Activated CD4-positive, alpha-beta memory T cell treated with anti-CD3 and anti-CD28 coated beads, Interleukin-2, amount 10 ng/mL, durations not matched to agents 7 days and 5 days (primary cell): ENCODE data around the gene ELF2. TPM values are rescaled to one million over a fixed set of nuclear protein-coding genes. Genes with fewer than 3 reads are reported as not detected.
"Not testable (repeated sequence)": the region's sequence is repeated elsewhere in the genome, so short reads cannot be mapped to it uniquely, and the experiment has no call there.

Experiments
- CTCF ChIA-PET: fragments of 350-600 bp; sonication (Branson Sonifier 250); formaldehyde crosslinking; loops from one replicate; lab custom pipeline; 2021; ENCODE audit warnings: antibody characterized with exemption, inconsistent platforms; lab: Charles Lee
- POLR2A ChIA-PET: fragments of 350-600 bp; sonication (Branson Sonifier 250); formaldehyde crosslinking; loops from one replicate; lab custom pipeline; 2021; ENCODE audit warnings: antibody characterized with exemption; lab: Charles Lee
- DNase-seq: peaks from one replicate; pipeline ENCODE4 v3.0.0-alpha.2; 2020
- H3K27ac Mint-ChIP-seq: one replicate; pipeline ENCODE4 v1.8.0; 2021; ENCODE audit warnings: mild to moderate bottlenecking, mixed read lengths
- H3K27me3 Mint-ChIP-seq: one replicate; pipeline ENCODE4 v1.8.0; 2021; ENCODE audit warnings: mixed read lengths
- H3K36me3 Mint-ChIP-seq: one replicate; pipeline ENCODE4 v1.8.0; 2021; ENCODE audit warnings: low read depth, mixed read lengths
- H3K4me1 Mint-ChIP-seq: one replicate; pipeline ENCODE4 v1.8.0; 2021; ENCODE audit warnings: mixed read lengths
- H3K4me3 Mint-ChIP-seq: one replicate; pipeline ENCODE4 v1.8.0; 2021; ENCODE audit warnings: mild to moderate bottlenecking, mixed read lengths
- H3K9me3 Mint-ChIP-seq: one replicate; pipeline ENCODE4 v1.8.0; 2021; ENCODE audit warnings: mixed read lengths
- total RNA-seq, 2 experiments: library from RNA; stranded (reverse); gene quantifications; one replicate each; pipeline ENCODE4 v1.2.3, GENCODE V29; 2021

The ELF2 gene
- total RNA-seq, 2 experiments from 2014 or later: 35.2 to 39.5 TPM

DNA sequence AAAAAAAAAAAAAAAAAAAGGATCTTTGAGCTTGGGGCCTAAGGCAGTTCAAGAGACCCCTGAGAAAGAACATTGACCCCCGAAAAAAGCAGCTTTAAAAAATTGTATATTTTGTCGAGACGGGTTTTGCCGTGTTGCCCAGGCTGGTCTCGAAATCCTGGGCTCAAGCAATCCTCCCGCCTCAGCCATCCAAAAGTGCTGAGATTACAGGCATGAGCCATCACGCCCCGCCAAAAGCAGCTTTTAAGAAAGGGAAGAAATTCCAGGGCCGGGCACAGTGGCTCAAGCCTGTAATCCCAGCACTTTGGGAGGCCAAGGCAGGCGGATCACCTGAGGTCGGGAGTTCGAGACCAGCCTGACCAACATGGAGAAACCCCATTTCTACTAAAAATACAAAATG is 155.9 kb downstream of the ELF2 start:
- H3K27ac Mint-ChIP-seq, H3K4me3 Mint-ChIP-seq, H3K9me3 Mint-ChIP-seq, H3K27me3 Mint-ChIP-seq, DNase-seq: not testable (repeated sequence)
- Mint-ChIP-seq H3K36me3 (peaks cover 10% of the 10 kb centered on the region), H3K4me1 (peaks cover 22% of the 10 kb centered on the region)
- CTCF ChIA-PET: interaction anchor here (0.6 to 4.3 kb wide), 3 partner anchors 10 to 662 kb away, joined by 3 to 32 read pairs (median 3); no protein-coding TSS in a partner anchor
- POLR2A ChIA-PET: interaction anchor here (1.0 to 1.8 kb wide), 2 partner anchors 9 to 431 kb away, joined by 3 to 5 read pairs; no protein-coding TSS in a partner anchor

GRCh38 chr4:139020384-139020783 is 156.6 kb downstream of the ELF2 start:
- DNase-seq: no peak
- H3K9me3 Mint-ChIP-seq: no peaks in the 10 kb centered on the region
- ChIA-PET CTCF (interaction anchor here (4.3 kb wide), 1 partner anchor 10 kb away, joined by 32 read pairs; no protein-coding TSS in a partner anchor), POLR2A (interaction anchor here (1.1 kb wide), 1 partner anchor 62 kb away, joined by 4 read pairs; no protein-coding TSS in a partner anchor)
- H3K4me1 Mint-ChIP-seq: peaks cover 22% of the 10 kb centered on the region
- no peaks in the 10 kb centered on the region for H3K27me3 Mint-ChIP-seq
- no peak overlapping the region for H3K27ac Mint-ChIP-seq
- no peak overlapping the region for H3K4me3 Mint-ChIP-seq
- peaks cover 10% of the 10 kb centered on the region for H3K36me3 Mint-ChIP-seq

- no peaks in the 10 kb centered on the region for H3K9me3 Mint-ChIP-seq
- H3K27ac Mint-ChIP-seq: no peak overlapping the region
- ChIA-PET POLR2A (interaction anchor here (1.1 to 1.9 kb wide), 3 partner anchors 11 to 159 kb away, joined by 3 to 5 read pairs (median 4); no protein-coding TSS in a partner anchor), CTCF (interaction anchor here (4.3 kb wide), 1 partner anchor 12 kb away, joined by 32 read pairs; no protein-coding TSS in a partner anchor)
- H3K4me1 Mint-ChIP-seq: peaks cover 32% of the 10 kb centered on the region
- H3K27me3 Mint-ChIP-seq: no peaks in the 10 kb centered on the region
- peaks cover 10% of the 10 kb centered on the region for H3K36me3 Mint-ChIP-seq
- no peak for DNase-seq
- H3K4me3 Mint-ChIP-seq: no peak overlapping the region
These were observed 157.9 kb downstream of the ELF2 start for GRCh38 chr4:139018971-139019758.

DNA sequence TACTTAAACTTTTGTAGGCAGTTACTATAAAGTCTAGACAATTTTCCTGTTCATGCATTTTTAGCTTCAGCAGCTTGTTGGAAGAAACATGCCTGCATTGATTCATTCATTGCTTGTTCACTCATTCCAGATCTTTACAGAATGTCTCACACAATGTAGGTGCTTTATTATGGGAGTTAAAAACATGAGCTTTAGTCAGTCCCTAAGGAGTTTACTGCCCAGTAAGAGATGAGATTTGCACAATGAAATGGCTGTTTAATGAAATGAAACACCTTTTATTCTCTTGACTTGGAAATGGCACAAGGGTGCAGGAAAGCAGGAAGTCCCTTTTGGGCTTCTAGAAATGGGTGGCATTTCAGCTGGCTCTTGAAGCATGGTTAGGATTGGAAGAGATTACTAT is 158.5 kb downstream of the ELF2 start:
- CTCF ChIA-PET: interaction anchor here (4.3 kb wide), 1 partner anchor 12 kb away, joined by 32 read pairs; no protein-coding TSS in a partner anchor
- POLR2A ChIA-PET: interaction anchor here (0.7 to 4.5 kb wide), 4 partner anchors 12 to 191 kb away, joined by 3 to 20 read pairs (median 4); no protein-coding TSS in a partner anchor
- peak overlapping the region; percentile 1 for H3K27ac Mint-ChIP-seq
- no peaks in the 10 kb centered on the region for H3K27me3 Mint-ChIP-seq
- H3K36me3 Mint-ChIP-seq: peaks cover 10% of the 10 kb centered on the region
- no peaks in the 10 kb centered on the region for H3K9me3 Mint-ChIP-seq
- no peak for DNase-seq
- H3K4me3 Mint-ChIP-seq: no peak overlapping the region
- peaks cover 35% of the 10 kb centered on the region for H3K4me1 Mint-ChIP-seq

- CTCF ChIA-PET: interaction anchor here (4.3 kb wide), 1 partner anchor 13 kb away, joined by 32 read pairs; no protein-coding TSS in a partner anchor
- peaks cover 35% of the 10 kb centered on the region for H3K4me1 Mint-ChIP-seq
- H3K4me3 Mint-ChIP-seq: no peak overlapping the region
- H3K27ac Mint-ChIP-seq: no peak overlapping the region
- POLR2A ChIA-PET: interaction anchor here (0.7 to 4.5 kb wide), 4 partner anchors 13 to 192 kb away, joined by 3 to 20 read pairs (median 4); no protein-coding TSS in a partner anchor
- peaks cover 10% of the 10 kb centered on the region for H3K36me3 Mint-ChIP-seq
- DNase-seq: no peak
- no peaks in the 10 kb centered on the region for H3K9me3 Mint-ChIP-seq
- no peaks in the 10 kb centered on the region for H3K27me3 Mint-ChIP-seq
These were observed 159.2 kb downstream of the ELF2 start for GRCh38 chr4:139017861-139018260.

- H3K9me3 Mint-ChIP-seq: no peaks in the 10 kb centered on the region
These were observed 161.0 kb downstream of the ELF2 start for GRCh38 chr4:139015948-139016471.

DNA sequence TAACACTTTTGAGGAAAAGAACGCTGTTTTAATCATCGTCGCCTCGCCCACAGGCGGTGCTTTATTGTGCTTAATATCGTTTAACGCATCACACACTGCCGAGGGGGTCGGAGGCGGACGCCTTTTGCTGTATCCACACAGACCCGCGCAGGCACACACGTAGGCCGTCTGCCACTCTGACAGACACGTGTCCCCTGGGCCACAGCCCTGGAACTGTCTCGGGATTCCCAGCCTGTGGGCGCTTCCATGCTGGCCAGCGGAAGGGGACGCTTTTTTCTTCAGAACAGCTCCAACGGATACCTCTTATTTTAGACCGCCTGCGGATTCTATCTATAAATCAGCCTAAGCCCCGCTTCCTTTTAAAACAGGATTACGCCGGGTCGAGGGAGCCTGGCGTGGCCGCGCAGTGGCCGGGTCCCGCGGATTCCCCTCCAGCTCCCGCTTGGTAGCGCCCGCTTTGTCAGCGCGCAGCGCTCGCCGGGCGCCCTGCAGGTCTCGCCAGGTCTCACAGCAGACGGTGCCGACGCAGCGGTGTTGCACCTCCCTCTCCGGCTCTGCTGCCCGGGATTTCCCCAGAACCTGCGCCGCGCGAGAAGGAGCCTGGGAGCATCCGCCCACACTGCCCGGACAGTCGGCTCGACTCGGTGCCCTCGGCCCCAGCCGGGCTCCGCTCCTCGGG is 161.6 kb downstream of the ELF2 start, which contains the start of gene NOCT:
TSS of gene NOCT (plus strand) at position 513 of the 679 bp plus-strand sequence. CDS start 201 bp downstream, outside the sequence.
- Mint-ChIP-seq H3K36me3 (peaks cover 8% of the 10 kb centered on the region), H3K27ac (peak within 1 kb of the TSS; percentile 87), H3K9me3 (no peaks in the 10 kb centered on the region), H3K27me3 (no peaks in the 10 kb centered on the region), H3K4me1 (peaks cover 33% of the 10 kb centered on the region), H3K4me3 (peak within 1 kb of the TSS; percentile 87)
- CTCF ChIA-PET: interaction anchor here (0.6 to 3.4 kb wide), 10 partner anchors 9 to 590 kb away, joined by 3 to 37 read pairs (median 6); partner anchors contain the start of gene ELF2
- POLR2A ChIA-PET: interaction anchor here (0.6 to 4.5 kb wide), 16 partner anchors 11 to 1358 kb away, joined by 3 to 20 read pairs (median 4); partner anchors contain the start of genes ELF2, NAA15, NDUFC1 and SETD7
- peak; percentile 91 for DNase-seq

More at GRCh38 chr4:139015948-139016471, 161.0 kb downstream of the ELF2 start:
- peaks cover 33% of the 10 kb centered on the region for H3K4me1 Mint-ChIP-seq
- H3K27me3 Mint-ChIP-seq: no peaks in the 10 kb centered on the region
- peak; percentile 52 for DNase-seq
- H3K36me3 Mint-ChIP-seq: peaks cover 8% of the 10 kb centered on the region
- H3K27ac Mint-ChIP-seq: peak overlapping the region; percentile 75
- CTCF ChIA-PET: interaction anchor here (0.6 to 3.4 kb wide), 10 partner anchors 11 to 590 kb away, joined by 3 to 37 read pairs (median 4); no protein-coding TSS in a partner anchor
- H3K4me3 Mint-ChIP-seq: peak overlapping the region; percentile 87
- POLR2A ChIA-PET: interaction anchor here (0.8 to 4.5 kb wide), 11 partner anchors 9 to 541 kb away, joined by 3 to 20 read pairs (median 7); partner anchors contain the start of genes ELF2, NAA15, NDUFC1 and SETD7

GRCh38 chr4:139014371-139015268 is 162.4 kb downstream of the ELF2 start:
- Mint-ChIP-seq H3K27ac (peak overlapping the region; percentile 87), H3K4me3 (peak overlapping the region; percentile 73), H3K27me3 (no peaks in the 10 kb centered on the region), H3K4me1 (peaks cover 31% of the 10 kb centered on the region), H3K36me3 (peaks cover 6% of the 10 kb centered on the region), H3K9me3 (no peaks in the 10 kb centered on the region)
- CTCF ChIA-PET: interaction anchor here (0.6 to 3.4 kb wide), 10 partner anchors 8 to 591 kb away, joined by 3 to 37 read pairs (median 6); partner anchors contain the start of gene ELF2
- POLR2A ChIA-PET: interaction anchor here (0.6 to 4.5 kb wide), 15 partner anchors 10 to 1359 kb away, joined by 3 to 20 read pairs (median 4); partner anchors contain the start of genes ELF2, NAA15, NDUFC1 and SETD7
- DNase-seq: no peak

DNA sequence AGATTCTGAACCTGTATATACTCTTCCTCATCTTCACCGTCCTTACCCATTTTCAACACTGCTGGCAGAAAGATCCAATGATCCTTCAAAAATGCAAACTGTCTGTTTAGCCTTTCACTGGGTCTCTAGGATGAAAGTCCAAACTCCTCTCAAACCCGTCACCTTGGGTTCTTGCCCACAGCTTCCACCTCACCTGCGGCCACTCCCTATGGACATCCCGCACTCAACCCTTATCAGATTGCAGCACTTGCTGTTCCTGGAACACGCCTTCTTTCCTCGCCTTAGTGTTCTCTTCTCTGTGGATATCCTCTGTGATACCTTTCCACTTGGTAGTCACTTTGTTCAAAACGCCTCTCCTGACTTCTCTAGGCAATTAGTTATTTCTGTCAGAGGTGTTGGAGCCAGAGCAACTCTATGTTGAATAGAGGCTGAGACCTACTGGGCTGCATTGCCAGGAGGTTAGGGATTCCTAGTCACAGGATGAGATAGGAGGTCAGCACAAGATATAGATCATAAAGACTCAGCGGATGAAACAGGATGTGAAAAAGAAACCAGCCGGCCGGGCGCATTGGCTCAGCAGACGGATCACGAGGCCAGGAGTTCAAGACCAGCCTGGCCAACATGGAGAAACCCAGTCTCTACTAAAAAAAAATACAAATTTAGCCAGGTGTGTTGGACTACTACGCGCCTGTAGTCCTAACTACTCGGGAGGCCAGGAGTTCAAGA is 165.6 kb downstream of the ELF2 start:
- CTCF ChIA-PET: no interaction called here
- Mint-ChIP-seq H3K4me1 (peaks cover 17% of the 10 kb centered on the region), H3K4me3 (no peak overlapping the region), H3K9me3 (peaks cover 2% of the 10 kb centered on the region), H3K27me3 (no peaks in the 10 kb centered on the region), H3K27ac (no peak overlapping the region), H3K36me3 (no peaks in the 10 kb centered on the region)
- POLR2A ChIA-PET: no interaction called here
- DNase-seq: no peak

DNA sequence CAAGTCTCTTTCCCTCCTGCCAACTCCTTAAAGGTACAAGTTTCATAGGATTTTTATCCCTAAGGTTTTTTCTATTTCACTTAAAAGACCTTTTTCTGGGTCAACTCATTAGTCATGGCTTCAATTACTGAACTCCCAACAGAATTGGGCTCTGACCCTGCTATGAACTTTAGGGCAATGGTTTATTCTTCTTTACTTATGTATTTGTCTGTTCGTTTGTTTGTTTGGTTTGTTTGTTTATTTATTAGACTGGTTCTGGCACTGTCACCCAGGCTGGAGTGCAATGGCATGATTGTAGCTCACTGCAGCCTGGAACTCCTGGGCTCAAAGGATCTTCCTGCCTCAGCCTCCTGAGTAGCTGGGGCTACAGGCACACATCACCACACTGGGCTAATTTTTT is 167.3 kb downstream of the ELF2 start:
- no peak overlapping the region for H3K27ac Mint-ChIP-seq
- H3K27me3 Mint-ChIP-seq: no peaks in the 10 kb centered on the region
- peaks cover 9% of the 10 kb centered on the region for H3K4me1 Mint-ChIP-seq
- ChIA-PET POLR2A (no interaction called here), CTCF (no interaction called here)
- no peaks in the 10 kb centered on the region for H3K36me3 Mint-ChIP-seq
- peaks cover 2% of the 10 kb centered on the region for H3K9me3 Mint-ChIP-seq
- DNase-seq: no peak
- no peak overlapping the region for H3K4me3 Mint-ChIP-seq

- H3K27me3 Mint-ChIP-seq, H3K27ac Mint-ChIP-seq, H3K4me1 Mint-ChIP-seq, H3K36me3 Mint-ChIP-seq, H3K4me3 Mint-ChIP-seq, CTCF ChIA-PET, H3K9me3 Mint-ChIP-seq, DNase-seq: not testable (repeated sequence)
- POLR2A ChIA-PET: interaction anchor here (0.6 to 0.7 kb wide), 2 partner anchors 603 to 1070 kb away, joined by 3 read pairs; no protein-coding TSS in a partner anchor
These were observed 168.7 kb downstream of the ELF2 start for GRCh38 chr4:139008278-139008677.
